Glutamatergic neuron (in vitro differentiated cells): ENCODE data around the gene ARPP19. TPM values are rescaled to one million over a fixed set of nuclear protein-coding genes. Genes with fewer than 3 reads are reported as not detected.

ENCODE experiments used
- DNase-seq: peaks from one replicate; pipeline ENCODE4 v3.0.0; 2022
- H3K27ac Mint-ChIP-seq: one replicate; pipeline ENCODE4 v1.8.0; 2020; ENCODE audit warnings: mild to moderate bottlenecking, mixed read lengths, inconsistent platforms; ENCODE audit not compliant: unreplicated experiment
- H3K27me3 Mint-ChIP-seq: one replicate; pipeline ENCODE4 v1.8.0; 2020; ENCODE audit warnings: mild to moderate bottlenecking, moderate library complexity, mixed read lengths, inconsistent platforms; ENCODE audit not compliant: unreplicated experiment
- H3K36me3 Mint-ChIP-seq: one replicate; pipeline ENCODE4 v1.8.0; 2020; ENCODE audit warnings: mild to moderate bottlenecking, mixed read lengths, inconsistent platforms; ENCODE audit not compliant: unreplicated experiment
- H3K4me1 Mint-ChIP-seq: one replicate; pipeline ENCODE4 v1.8.0; 2020; ENCODE audit warnings: mild to moderate bottlenecking, low read depth, mixed read lengths, inconsistent platforms; ENCODE audit not compliant: unreplicated experiment
- H3K4me3 Mint-ChIP-seq: one replicate; pipeline ENCODE4 v1.8.0; 2020; ENCODE audit warnings: mild to moderate bottlenecking, mixed read lengths, inconsistent platforms; ENCODE audit not compliant: unreplicated experiment
- H3K9me3 Mint-ChIP-seq: one replicate; pipeline ENCODE4 v1.8.0; 2020; ENCODE audit warnings: mild to moderate bottlenecking, moderate library complexity, mixed read lengths, inconsistent platforms; ENCODE audit not compliant: unreplicated experiment
- total RNA-seq: library from RNA; stranded (reverse); fragmentation: NEBNext Ultra II Directional; extraction: Animal tissue kit (Norgen Biotek cat#: 25700); gene quantifications from one replicate; pipeline ENCODE4 v1.2.1, GENCODE V29; 2021; ENCODE audit not compliant: unreplicated experiment
- TF ChIP-seq, protein P1 (sequence below): fragments of 200-600 bp; sonication (generic); IDR thresholded peaks from one replicate; pipeline ENCODE4 v1.5.0; 2021; ENCODE audit not compliant: partially characterized antibody, unreplicated experiment

The ARPP19 gene
- total RNA-seq, 1 donor from 2014 or later = 219 TPM

DNA sequence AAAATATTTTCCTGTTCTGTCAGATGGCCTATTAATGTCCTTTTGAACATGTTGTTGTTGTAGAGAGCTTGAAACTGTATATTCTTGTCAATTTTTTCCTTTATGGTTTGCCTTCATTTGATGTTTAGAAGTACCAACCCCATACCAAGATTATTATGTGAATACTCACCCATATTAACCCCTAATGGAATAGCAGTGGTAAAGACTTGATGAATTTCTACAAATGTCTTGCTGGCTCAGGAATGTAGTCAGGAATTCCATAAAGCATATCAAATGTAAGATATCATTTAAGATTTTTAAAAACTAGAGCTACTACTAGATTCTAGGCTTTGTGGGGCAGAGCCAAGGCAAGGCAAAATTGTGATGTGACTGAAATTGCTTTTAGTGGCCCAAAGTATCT, 70.1 kb downstream of the ARPP19 start:
- Mint-ChIP-seq H3K36me3 (no peaks in the 10 kb centered on the region), H3K9me3 (no peaks in the 10 kb centered on the region), H3K27ac (no peak overlapping the region), H3K4me3 (no peak overlapping the region), H3K27me3 (no peaks in the 10 kb centered on the region), H3K4me1 (no peaks in the 10 kb centered on the region)
- TF ChIP-seq, protein P1, sequence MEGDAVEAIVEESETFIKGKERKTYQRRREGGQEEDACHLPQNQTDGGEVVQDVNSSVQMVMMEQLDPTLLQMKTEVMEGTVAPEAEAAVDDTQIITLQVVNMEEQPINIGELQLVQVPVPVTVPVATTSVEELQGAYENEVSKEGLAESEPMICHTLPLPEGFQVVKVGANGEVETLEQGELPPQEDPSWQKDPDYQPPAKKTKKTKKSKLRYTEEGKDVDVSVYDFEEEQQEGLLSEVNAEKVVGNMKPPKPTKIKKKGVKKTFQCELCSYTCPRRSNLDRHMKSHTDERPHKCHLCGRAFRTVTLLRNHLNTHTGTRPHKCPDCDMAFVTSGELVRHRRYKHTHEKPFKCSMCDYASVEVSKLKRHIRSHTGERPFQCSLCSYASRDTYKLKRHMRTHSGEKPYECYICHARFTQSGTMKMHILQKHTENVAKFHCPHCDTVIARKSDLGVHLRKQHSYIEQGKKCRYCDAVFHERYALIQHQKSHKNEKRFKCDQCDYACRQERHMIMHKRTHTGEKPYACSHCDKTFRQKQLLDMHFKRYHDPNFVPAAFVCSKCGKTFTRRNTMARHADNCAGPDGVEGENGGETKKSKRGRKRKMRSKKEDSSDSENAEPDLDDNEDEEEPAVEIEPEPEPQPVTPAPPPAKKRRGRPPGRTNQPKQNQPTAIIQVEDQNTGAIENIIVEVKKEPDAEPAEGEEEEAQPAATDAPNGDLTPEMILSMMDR = no peak
- no peak for DNase-seq

Other genes with a start within 250 kb of the ARPP19 start
- gene MYO5A, start 40.1 kb downstream of the ARPP19 start, total RNA-seq = 61.0 TPM
- 37.8 TPM for gene ATOSA, start 110.4 kb upstream of the ARPP19 start, total RNA-seq
- gene ONECUT1, start 221.3 kb upstream of the ARPP19 start, total RNA-seq = 48.9 TPM